Body of pancreas (tissue), 4 donors: ENCODE results near the gene GOLT1B. TPM values are rescaled to one million over a fixed set of nuclear protein-coding genes. Genes with fewer than 3 reads are reported as not detected.

ENCODE experiments used
- ATAC-seq: fragments of 150-250 bp; one replicate; pipeline ENCODE4 v1.9.1; 2016
- DNase-seq, 4 donors: peaks; one replicate each; pipeline ENCODE4 v3.0.0-alpha.2; 2019
- H3K27ac ChIP-seq, 4 donors: fragments of 200-600 bp; sonication (generic); 1 replicate in 3 of 4; 2 replicates in 1 of 4; pipeline versions ENCODE4 v1.5.1 to v1.6.1; 2016 to 2019; ENCODE audit warnings: mild to moderate bottlenecking in 1 of 4, mixed read lengths in 1 of 4, moderate library complexity in 1 of 4
- H3K27me3 ChIP-seq, 2 donors: fragments of 200-600 bp; sonication (generic); one replicate each; pipeline ENCODE4 v1.6.0; 2016; ENCODE audit warnings: mild to moderate bottlenecking in 1 of 2
- H3K36me3 ChIP-seq, 2 donors: fragments of 200-600 bp; sonication (generic); replicated peaks in 1 of 2; 2 replicates each; pipeline ENCODE4 v1.5.1; 2016; ENCODE audit warnings: low read depth in 2 of 2; ENCODE audit not compliant: insufficient read depth in 1 of 2
- H3K4me1 ChIP-seq: fragments of 200-600 bp; sonication (generic); one replicate; pipeline ENCODE4 v1.6.0; 2016
- H3K4me3 ChIP-seq, 2 donors: fragments of 200-600 bp; sonication (generic); 1 replicate in 1 of 2; 2 replicates in 1 of 2; pipeline ENCODE4 v1.5.1; 2016 to 2019
- H3K9me3 ChIP-seq, 3 donors: fragments of 200-600 bp; sonication (generic); 1 replicate in 2 of 3; 2 replicates in 1 of 3; pipeline ENCODE4 v1.5.1; 2016
- CTCF ChIP-seq, 7 experiments: fragments of 450-650 bp in 4 of 7; fragments of 200-600 bp in 3 of 7; sonication (generic) in 3 of 7; IDR thresholded peaks; one replicate each; pipeline ENCODE4 v1.5.1; 2016 to 2019; ENCODE audit warnings: antibody characterized with exemption in 7 of 7
- POLR2A ChIP-seq, 3 donors: fragments of 450-650 bp; IDR thresholded peaks; one replicate each; pipeline ENCODE4 v1.6.1; 2016; ENCODE audit warnings: antibody characterized with exemption in 3 of 3, mild to moderate bottlenecking in 2 of 3
- WGBS, 2 donors: methylation state at CpG; one replicate each; pipeline ENCODE4 v1.1.5; 2017; 5-methylcytosine and 5-hydroxymethylcytosine counted together
- intact Hi-C: fragments of 100-400 bp; cut with DNase I; formaldehyde crosslinking; loops from one replicate; pipeline ENCODE4 v1.15.1; 2023
- total RNA-seq, 2 donors: library from RNA; depleted of rRNA; stranded (reverse); fragments of >200 nt; gene quantifications; one replicate each; pipeline ENCODE4 v1.1.0, GENCODE V29; 2016

GOLT1B gene
- total RNA-seq, 2 donors from 2014 or later, result 16.3 to 18.5 TPM

GRCh38 chr12:21545557-21545956 is 44.0 kb downstream of the GOLT1B start:
- intact Hi-C loops, result no loop called here
- WGBS, 2 donors, result 54 to 70% methylated on average over 2 of the region's 2 CpGs
- Histone ChIP-seq H3K27ac (no peak overlapping the region), H3K36me3 (no peaks in the 10 kb centered on the region), H3K4me3 (no peak overlapping the region), H3K4me1 (peaks cover 5% of the 10 kb centered on the region), H3K27me3 (no peaks in the 10 kb centered on the region), H3K9me3 (no peaks in the 10 kb centered on the region)
- ATAC-seq, result peak; percentile 65
- TF ChIP-seq POLR2A (IDR thresholded peaks at IDR 0.05) (no peak), CTCF (IDR thresholded peaks at IDR 0.05) (no peak)
- DNase-seq, result no peak

DNA sequence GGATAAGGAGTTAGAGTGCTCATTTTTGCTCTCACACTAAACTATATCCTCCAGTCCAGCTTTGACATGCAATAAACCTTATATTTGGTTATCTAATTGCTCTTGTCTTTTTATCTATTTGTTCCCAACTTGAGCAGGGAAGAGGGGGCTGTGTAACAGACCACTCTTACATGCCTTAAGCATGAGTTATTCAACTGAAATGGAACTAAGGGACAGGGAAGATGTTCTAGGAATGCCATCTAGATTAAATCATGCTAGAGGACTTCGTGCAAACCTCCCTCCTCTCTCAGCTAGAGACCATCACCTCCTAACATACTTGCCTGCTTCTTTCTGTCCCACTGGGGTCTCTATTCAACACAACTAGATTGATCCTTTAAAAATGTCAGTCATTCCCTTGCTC is 45.1 kb downstream of the GOLT1B start:
- ATAC-seq, result no peak
- no peaks in the 10 kb centered on the region for H3K36me3 ChIP-seq
- no peak overlapping the region for H3K27ac ChIP-seq
- H3K4me3 ChIP-seq, result no peak overlapping the region
- peaks cover 6% of the 10 kb centered on the region for H3K4me1 ChIP-seq
- intact Hi-C loops, result no loop called here
- TF ChIP-seq CTCF (IDR thresholded peaks at IDR 0.05) (no peak), POLR2A (IDR thresholded peaks at IDR 0.05) (no peak)
- no peak for DNase-seq
- no peaks in the 10 kb centered on the region for H3K9me3 ChIP-seq
- 0 to 41% methylated on average over 1 of the region's 1 CpG for WGBS, 2 donors
- H3K27me3 ChIP-seq, result no peaks in the 10 kb centered on the region

DNA sequence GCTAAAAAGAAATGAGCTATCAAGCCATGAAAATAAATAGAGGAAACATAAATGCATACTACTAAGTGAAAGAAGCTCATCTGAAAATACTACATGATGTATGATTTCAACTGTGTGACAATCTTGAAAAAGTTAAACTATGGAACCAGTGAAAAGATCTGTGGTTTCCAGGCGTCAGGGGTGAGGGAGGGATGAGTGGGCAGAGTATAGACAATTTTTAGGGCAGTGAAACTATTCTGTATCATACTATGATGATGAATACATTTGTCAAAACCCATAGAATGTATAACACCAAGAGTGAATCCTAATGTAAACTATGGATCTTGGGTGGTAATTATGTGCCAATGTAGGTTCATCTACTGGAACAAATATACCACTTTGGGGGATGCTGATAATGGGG is 45.8 kb downstream of the GOLT1B start:
- ATAC-seq (no peak), DNase-seq (no peak)
- no peaks in the 10 kb centered on the region for H3K27me3 ChIP-seq
- H3K9me3 ChIP-seq, result no peaks in the 10 kb centered on the region
- H3K4me3 ChIP-seq, result no peak overlapping the region
- no peak overlapping the region for H3K27ac ChIP-seq
- H3K36me3 ChIP-seq, result no peaks in the 10 kb centered on the region
- TF ChIP-seq CTCF (IDR thresholded peaks at IDR 0.05) (no peak), POLR2A (IDR thresholded peaks at IDR 0.05) (no peak)
- intact Hi-C loops, result no loop called here
- WGBS, 2 donors, result 70 to 93% methylated on average over 1 of the region's 1 CpG
- H3K4me1 ChIP-seq, result peaks cover 13% of the 10 kb centered on the region

GRCh38 chr12:21551841-21552465 is 50.4 kb downstream of the GOLT1B start:
- Histone ChIP-seq H3K27ac (no peak overlapping the region), H3K27me3 (no peaks in the 10 kb centered on the region), H3K4me1 (peaks cover 8% of the 10 kb centered on the region), H3K4me3 (no peak overlapping the region), H3K9me3 (no peaks in the 10 kb centered on the region), H3K36me3 (no peaks in the 10 kb centered on the region)
- WGBS, 2 donors, result 50 to 53% methylated on average over 4 of the region's 4 CpGs
- no peak for DNase-seq
- TF ChIP-seq CTCF (IDR thresholded peaks at IDR 0.05) (no peak), POLR2A (IDR thresholded peaks at IDR 0.05) (no peak)
- intact Hi-C loops, result no loop called here
- no peak for ATAC-seq

DNA sequence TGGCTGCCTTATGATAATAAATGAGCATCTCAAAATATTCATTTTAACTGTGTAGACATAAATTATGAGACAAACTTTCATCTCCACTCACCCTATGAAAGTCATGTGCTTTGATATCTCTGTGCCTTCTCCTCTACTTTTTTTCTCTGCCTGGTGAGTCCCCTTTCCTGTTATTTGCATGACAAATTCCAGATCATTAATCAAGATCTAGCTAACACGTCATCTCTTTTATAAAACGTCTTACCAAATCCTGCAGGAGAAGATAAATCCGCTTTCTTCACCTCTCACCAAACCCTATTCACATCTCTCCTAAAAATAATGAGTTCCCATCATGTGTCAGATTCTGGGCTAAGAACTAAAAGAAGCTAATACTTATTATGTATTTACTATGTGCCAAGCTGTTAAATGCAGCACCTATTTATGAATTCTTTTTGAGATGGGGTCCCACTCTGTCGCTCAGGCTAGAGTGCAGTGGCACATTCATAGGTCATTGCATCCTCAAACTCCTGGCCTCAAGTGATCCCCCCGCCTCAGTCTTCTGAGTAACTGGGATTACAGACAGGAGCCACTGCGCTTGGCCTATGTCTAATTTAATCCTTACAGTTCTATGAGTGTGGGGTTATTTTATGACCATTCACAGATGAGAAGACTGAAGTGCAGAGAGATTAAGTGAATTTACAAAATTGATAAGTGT is 51.2 kb downstream of the GOLT1B start:
- intact Hi-C loops, result no loop called here
- no peak overlapping the region for H3K27ac ChIP-seq
- no peak overlapping the region for H3K4me3 ChIP-seq
- H3K4me1 ChIP-seq, result peaks cover 8% of the 10 kb centered on the region
- TF ChIP-seq CTCF (IDR thresholded peaks at IDR 0.05) (no peak), POLR2A (IDR thresholded peaks at IDR 0.05) (no peak)
- no peak for ATAC-seq
- no peaks in the 10 kb centered on the region for H3K9me3 ChIP-seq
- H3K27me3 ChIP-seq, result no peaks in the 10 kb centered on the region
- 63 to 68% methylated on average over 6 of the region's 6 CpGs for WGBS, 2 donors
- no peaks in the 10 kb centered on the region for H3K36me3 ChIP-seq
- no peak for DNase-seq
